HG02571 (cell line): ENCODE results near the gene CCDC196.
"Not testable (repeated sequence)": the region's sequence is repeated elsewhere in the genome, so short reads cannot be mapped to it uniquely, and the experiment has no call there.

Source experiments
- ATAC-seq: cut with Tn5 transposase; IDR thresholded peaks from one replicate; pipeline ENCODE4 v1.9.1; 2021; ENCODE audit warnings: mild to moderate bottlenecking, moderate library complexity; ENCODE audit not compliant: unreplicated experiment

The CCDC196 gene

GRCh38 chr14:66495218-66496098, 9.3 kb downstream of the CCDC196 start:
- ATAC-seq: no peak

- no peak for ATAC-seq
These were observed 10.1 kb downstream of the CCDC196 start for GRCh38 chr14:66496188-66496807.

- no peak for ATAC-seq
These were observed 10.7 kb downstream of the CCDC196 start for GRCh38 chr14:66496911-66497310.

GRCh38 chr14:66498311-66498710, 12.1 kb downstream of the CCDC196 start:
- ATAC-seq: no peak

GRCh38 chr14:66501592-66501991, 15.4 kb downstream of the CCDC196 start:
- ATAC-seq: no peak

GRCh38 chr14:66502836-66503235, 16.7 kb downstream of the CCDC196 start:
- not testable (repeated sequence) for ATAC-seq

- ATAC-seq: no peak
These were observed 17.4 kb downstream of the CCDC196 start for GRCh38 chr14:66503532-66503931.

GRCh38 chr14:66507181-66507721, 21.1 kb downstream of the CCDC196 start:
- ATAC-seq: peak; percentile 21

- ATAC-seq: peak; percentile 86
These were observed 21.8 kb downstream of the CCDC196 start, which contains the start of gene GPHN for GRCh38 chr14:66507722-66508546. TSS of gene GPHN (plus strand) at chr14:66508147.

GRCh38 chr14:66508547-66508845, 22.3 kb downstream of the CCDC196 start:
- ATAC-seq: peak; percentile 0

- ATAC-seq: peak; percentile 25
These were observed 22.9 kb downstream of the CCDC196 start for GRCh38 chr14:66508846-66509621.

GRCh38 chr14:66509874-66510273, 23.7 kb downstream of the CCDC196 start:
- ATAC-seq: no peak

GRCh38 chr14:66511849-66512248, 25.7 kb downstream of the CCDC196 start:
- no peak for ATAC-seq

GRCh38 chr14:66514213-66514612, 28.0 kb downstream of the CCDC196 start:
- no peak for ATAC-seq

- no peak for ATAC-seq
These were observed 44.4 kb downstream of the CCDC196 start for GRCh38 chr14:66530526-66530925.

GRCh38 chr14:66539034-66539433, 52.9 kb downstream of the CCDC196 start:
- no peak for ATAC-seq

- no peak for ATAC-seq
These were observed 53.9 kb downstream of the CCDC196 start for GRCh38 chr14:66540038-66540437.

- ATAC-seq: no peak
These were observed 55.5 kb downstream of the CCDC196 start for GRCh38 chr14:66541627-66542026.

- ATAC-seq: no peak
These were observed 57.8 kb downstream of the CCDC196 start for GRCh38 chr14:66543996-66544395.

GRCh38 chr14:66545191-66545590, 59.0 kb downstream of the CCDC196 start:
- not testable (repeated sequence) for ATAC-seq
